Body of pancreas (tissue), 4 donors: Measurements from ENCODE around the gene FBN3. TPM values are rescaled to one million over a fixed set of nuclear protein-coding genes. Genes with fewer than 3 reads are reported as not detected.

Experiments used
- ATAC-seq: fragments of 150-250 bp; one replicate; pipeline ENCODE4 v1.9.1; 2016
- DNase-seq, 4 donors: peaks; one replicate each; pipeline ENCODE4 v3.0.0-alpha.2; 2019
- H3K27ac ChIP-seq, 4 donors: fragments of 200-600 bp; sonication (generic); 1 replicate in 3 of 4; 2 replicates in 1 of 4; pipeline versions ENCODE4 v1.5.1 to v1.6.1; 2016 to 2019; ENCODE audit warnings: mild to moderate bottlenecking in 1 of 4, mixed read lengths in 1 of 4, moderate library complexity in 1 of 4
- H3K27me3 ChIP-seq, 2 donors: fragments of 200-600 bp; sonication (generic); one replicate each; pipeline ENCODE4 v1.6.0; 2016; ENCODE audit warnings: mild to moderate bottlenecking in 1 of 2
- H3K36me3 ChIP-seq, 2 donors: fragments of 200-600 bp; sonication (generic); replicated peaks in 1 of 2; 2 replicates each; pipeline ENCODE4 v1.5.1; 2016; ENCODE audit warnings: low read depth in 2 of 2; ENCODE audit not compliant: insufficient read depth in 1 of 2
- H3K4me1 ChIP-seq: fragments of 200-600 bp; sonication (generic); one replicate; pipeline ENCODE4 v1.6.0; 2016
- H3K4me3 ChIP-seq, 2 donors: fragments of 200-600 bp; sonication (generic); 1 replicate in 1 of 2; 2 replicates in 1 of 2; pipeline ENCODE4 v1.5.1; 2016 to 2019
- H3K9me3 ChIP-seq, 3 donors: fragments of 200-600 bp; sonication (generic); 1 replicate in 2 of 3; 2 replicates in 1 of 3; pipeline ENCODE4 v1.5.1; 2016
- POLR2A ChIP-seq, 3 donors: fragments of 450-650 bp; IDR thresholded peaks; one replicate each; pipeline ENCODE4 v1.6.1; 2016; ENCODE audit warnings: antibody characterized with exemption in 3 of 3, mild to moderate bottlenecking in 2 of 3
- WGBS, 2 donors: methylation state at CpG; one replicate each; pipeline ENCODE4 v1.1.5; 2017; 5-methylcytosine and 5-hydroxymethylcytosine counted together
- intact Hi-C: fragments of 100-400 bp; cut with DNase I; formaldehyde crosslinking; loops from one replicate; pipeline ENCODE4 v1.15.1; 2023
- total RNA-seq, 2 donors: library from RNA; depleted of rRNA; stranded (reverse); fragments of >200 nt; gene quantifications; one replicate each; pipeline ENCODE4 v1.1.0, GENCODE V29; 2016
- TF ChIP-seq, protein P1 (sequence below), 7 experiments: fragments of 450-650 bp in 4 of 7; fragments of 200-600 bp in 3 of 7; sonication (generic) in 3 of 7; IDR thresholded peaks; one replicate each; pipeline ENCODE4 v1.5.1; 2016 to 2019; ENCODE audit warnings: antibody characterized with exemption in 7 of 7

The FBN3 gene
- total RNA-seq, 2 donors from 2014 or later: 0.26 TPM; not detected in 1

DNA sequence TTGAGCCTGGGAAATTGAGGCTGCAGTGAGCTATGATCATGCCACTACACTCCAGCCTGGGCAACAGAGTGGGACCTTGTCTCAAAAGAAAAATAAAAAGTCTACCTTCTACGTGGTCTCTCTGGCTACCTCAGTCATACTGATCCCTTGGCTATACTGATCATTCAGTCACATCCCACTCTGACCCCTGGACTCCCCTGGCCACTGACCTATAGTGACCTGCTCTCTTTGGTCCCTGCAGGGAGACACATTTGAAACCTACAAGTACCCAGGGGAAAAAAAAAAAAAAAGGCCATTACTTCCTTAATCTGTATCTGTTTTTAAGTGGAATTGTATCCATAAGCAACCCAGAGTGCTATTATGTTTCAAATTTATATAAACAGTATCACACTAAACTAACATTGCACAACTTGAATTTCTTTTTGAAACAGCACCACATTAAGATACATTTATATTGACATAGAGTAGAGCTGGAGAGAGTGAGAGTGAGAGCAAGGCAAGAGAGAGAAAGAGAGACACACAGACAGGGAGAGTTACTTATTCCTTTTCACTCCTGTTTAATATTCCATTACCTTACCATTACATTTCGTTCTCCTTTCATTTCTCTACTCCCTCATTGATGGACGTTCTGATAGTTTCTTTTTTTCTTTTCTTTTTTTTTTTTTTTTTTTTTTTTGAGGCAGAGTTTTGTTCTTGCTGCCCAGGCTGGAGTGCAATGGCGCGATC lies 36.1 kb upstream of the FBN3 start:
- Histone ChIP-seq H3K9me3 (no peaks in the 10 kb centered on the region), H3K4me3 (no peak overlapping the region), H3K4me1 (peaks cover 10% of the 10 kb centered on the region), H3K27me3 (no peaks in the 10 kb centered on the region), H3K36me3 (no peaks in the 10 kb centered on the region), H3K27ac (no peak overlapping the region)
- intact Hi-C loops: no loop called here
- ATAC-seq (no peak), DNase-seq (no peak)
- 84 to 97% methylated on average over 5 of the region's 5 CpGs for WGBS, 2 donors
- TF ChIP-seq POLR2A (IDR thresholded peaks at IDR 0.05): no peak
- TF ChIP-seq, protein P1, sequence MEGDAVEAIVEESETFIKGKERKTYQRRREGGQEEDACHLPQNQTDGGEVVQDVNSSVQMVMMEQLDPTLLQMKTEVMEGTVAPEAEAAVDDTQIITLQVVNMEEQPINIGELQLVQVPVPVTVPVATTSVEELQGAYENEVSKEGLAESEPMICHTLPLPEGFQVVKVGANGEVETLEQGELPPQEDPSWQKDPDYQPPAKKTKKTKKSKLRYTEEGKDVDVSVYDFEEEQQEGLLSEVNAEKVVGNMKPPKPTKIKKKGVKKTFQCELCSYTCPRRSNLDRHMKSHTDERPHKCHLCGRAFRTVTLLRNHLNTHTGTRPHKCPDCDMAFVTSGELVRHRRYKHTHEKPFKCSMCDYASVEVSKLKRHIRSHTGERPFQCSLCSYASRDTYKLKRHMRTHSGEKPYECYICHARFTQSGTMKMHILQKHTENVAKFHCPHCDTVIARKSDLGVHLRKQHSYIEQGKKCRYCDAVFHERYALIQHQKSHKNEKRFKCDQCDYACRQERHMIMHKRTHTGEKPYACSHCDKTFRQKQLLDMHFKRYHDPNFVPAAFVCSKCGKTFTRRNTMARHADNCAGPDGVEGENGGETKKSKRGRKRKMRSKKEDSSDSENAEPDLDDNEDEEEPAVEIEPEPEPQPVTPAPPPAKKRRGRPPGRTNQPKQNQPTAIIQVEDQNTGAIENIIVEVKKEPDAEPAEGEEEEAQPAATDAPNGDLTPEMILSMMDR (IDR thresholded peaks at IDR 0.05): no peak

DNA sequence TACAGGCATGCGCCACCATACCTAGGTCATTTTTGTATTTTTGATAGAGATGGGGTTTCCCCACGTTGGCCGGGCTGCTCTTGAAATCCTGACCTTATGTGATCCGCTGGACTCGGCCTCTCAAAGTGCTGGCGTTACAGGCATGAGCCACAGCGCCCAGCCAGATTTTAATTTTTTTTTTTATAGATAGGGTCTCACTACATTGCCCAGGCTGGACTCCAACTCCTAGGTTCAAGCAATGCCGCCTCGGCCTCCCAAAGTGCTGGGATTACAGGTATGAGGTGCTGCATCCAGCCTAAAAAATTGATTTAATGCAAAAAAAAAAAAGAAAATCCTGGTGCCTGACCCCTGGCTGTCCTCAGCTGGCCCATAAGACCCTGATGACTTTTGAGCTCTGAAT lies 34.9 kb upstream of the FBN3 start:
- 87 to 96% methylated on average over 9 of the region's 9 CpGs for WGBS, 2 donors
- no peak for ATAC-seq
- Histone ChIP-seq H3K27me3 (no peaks in the 10 kb centered on the region), H3K36me3 (no peaks in the 10 kb centered on the region), H3K4me1 (peaks cover 22% of the 10 kb centered on the region), H3K9me3 (no peaks in the 10 kb centered on the region), H3K4me3 (no peak overlapping the region), H3K27ac (no peak overlapping the region)
- DNase-seq: no peak
- TF ChIP-seq, protein P1 (IDR thresholded peaks at IDR 0.05): no peak
- TF ChIP-seq POLR2A (IDR thresholded peaks at IDR 0.05): no peak
- intact Hi-C loops: no loop called here

DNA sequence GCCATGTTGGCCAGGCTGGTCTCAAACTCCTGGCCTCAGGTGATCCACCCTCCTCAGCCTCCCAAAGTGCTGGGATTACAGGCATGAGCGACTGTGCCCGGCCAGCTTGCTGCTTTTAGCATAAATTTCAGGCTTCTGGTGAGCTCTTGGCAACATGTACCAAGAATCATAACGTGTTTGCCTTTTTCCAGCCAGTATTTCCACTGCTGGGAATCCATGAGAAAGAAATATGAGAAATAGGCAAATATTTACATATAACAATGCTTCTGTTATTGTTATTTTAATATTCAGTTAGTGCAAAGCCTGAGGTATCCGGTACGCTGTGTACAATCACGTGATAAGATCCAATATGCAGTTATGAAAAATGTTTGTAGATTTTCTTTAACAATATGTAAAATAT lies 30.6 kb upstream of the FBN3 start:
- Histone ChIP-seq H3K27me3 (no peaks in the 10 kb centered on the region), H3K4me3 (no peak overlapping the region), H3K36me3 (no peaks in the 10 kb centered on the region), H3K9me3 (no peaks in the 10 kb centered on the region), H3K27ac (peak overlapping the region in 2 of 4 donors; percentile 74), H3K4me1 (peaks cover 21% of the 10 kb centered on the region)
- DNase-seq (peak in 3 of 4 donors; percentile 38 to 62 (median 58)), ATAC-seq (peak; percentile 87)
- intact Hi-C loops: no loop called here
- WGBS, 2 donors: 24 to 32% methylated on average over 6 of the region's 6 CpGs
- TF ChIP-seq, protein P1 (IDR thresholded peaks at IDR 0.05): no peak
- TF ChIP-seq POLR2A (IDR thresholded peaks at IDR 0.05): no peak

DNA sequence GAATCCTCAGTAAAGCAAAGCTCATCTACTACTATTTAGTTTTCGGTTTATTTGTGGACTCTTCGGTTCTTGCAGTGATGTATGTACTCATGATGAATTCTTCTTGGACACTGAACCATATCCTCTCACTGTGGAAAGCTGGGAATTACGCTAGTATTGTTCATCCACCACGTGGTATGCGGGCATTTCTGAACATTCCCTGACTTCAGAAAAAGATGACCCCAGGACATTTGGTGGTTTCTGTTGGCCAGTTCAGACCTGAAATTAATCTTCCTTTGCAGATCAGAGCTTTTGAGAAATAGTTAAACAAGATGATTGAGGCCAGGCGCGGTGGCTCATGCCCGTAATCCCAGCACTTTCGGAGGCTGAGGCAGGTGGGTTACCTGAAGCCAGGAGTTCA lies 25.3 kb upstream of the FBN3 start:
- H3K36me3 ChIP-seq: no peaks in the 10 kb centered on the region
- no peaks in the 10 kb centered on the region for H3K27me3 ChIP-seq
- TF ChIP-seq, protein P1 (IDR thresholded peaks at IDR 0.05): no peak
- TF ChIP-seq POLR2A (IDR thresholded peaks at IDR 0.05): no peak
- intact Hi-C loops: no loop called here
- H3K9me3 ChIP-seq: no peaks in the 10 kb centered on the region
- no peak for ATAC-seq
- H3K4me3 ChIP-seq: no peak overlapping the region
- no peak overlapping the region for H3K27ac ChIP-seq
- 80 to 87% methylated on average over 9 of the region's 9 CpGs for WGBS, 2 donors
- peaks cover 14% of the 10 kb centered on the region for H3K4me1 ChIP-seq
- DNase-seq: no peak

DNA sequence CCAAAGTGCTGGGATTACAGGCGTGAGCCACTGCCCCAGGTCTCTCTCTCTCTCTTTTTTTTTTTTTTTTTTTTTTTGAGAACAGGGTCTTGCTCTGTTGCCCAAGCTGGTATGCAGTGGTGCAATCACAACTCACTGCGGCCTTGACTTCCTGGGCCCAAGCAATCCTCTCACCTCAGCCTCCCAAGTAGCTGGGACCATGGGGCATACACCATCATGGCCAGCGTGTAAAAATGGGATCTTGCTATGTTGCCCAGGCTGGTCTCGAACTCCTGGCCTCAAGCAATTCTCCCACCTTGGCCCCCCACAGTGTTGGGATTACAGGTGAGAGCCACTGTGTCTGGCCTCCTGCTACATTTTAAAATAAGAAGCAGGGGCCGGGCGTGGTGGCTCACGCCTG lies 19.1 kb upstream of the FBN3 start:
- no peak overlapping the region for H3K4me3 ChIP-seq
- ATAC-seq: no peak
- DNase-seq: no peak
- no peaks in the 10 kb centered on the region for H3K9me3 ChIP-seq
- intact Hi-C loops: no loop called here
- no peaks in the 10 kb centered on the region for H3K36me3 ChIP-seq
- H3K27me3 ChIP-seq: no peaks in the 10 kb centered on the region
- TF ChIP-seq POLR2A (IDR thresholded peaks at IDR 0.05): no peak
- TF ChIP-seq, protein P1 (IDR thresholded peaks at IDR 0.05): no peak
- H3K4me1 ChIP-seq: peaks cover 17% of the 10 kb centered on the region
- no peak overlapping the region for H3K27ac ChIP-seq
- 92 to 97% methylated on average over 4 to 7 of the region's 7 CpGs for WGBS, 2 donors
